NK-92 (cell line): ENCODE data around the gene NADSYN1.
"Not testable (repeated sequence)": the region's sequence is repeated elsewhere in the genome, so short reads cannot be mapped to it uniquely, and the experiment has no call there.

ENCODE experiments used
- DNase-seq: peaks from one replicate; lab custom pipeline; 2025; ENCODE audit not compliant: unreplicated experiment; lab: John Stamatoyannopoulos, UW

Gene NADSYN1

GRCh38 chr11:71453037-71453917, at the start of gene NADSYN1:
NADSYN1 (plus strand) TSS chr11:71453203; CDS start chr11:71453297, 94 bp downstream.
- DNase-seq: peak; percentile 41

GRCh38 chr11:71404209-71404608, 48.8 kb upstream of the NADSYN1 start:
- no peak for DNase-seq

DNA sequence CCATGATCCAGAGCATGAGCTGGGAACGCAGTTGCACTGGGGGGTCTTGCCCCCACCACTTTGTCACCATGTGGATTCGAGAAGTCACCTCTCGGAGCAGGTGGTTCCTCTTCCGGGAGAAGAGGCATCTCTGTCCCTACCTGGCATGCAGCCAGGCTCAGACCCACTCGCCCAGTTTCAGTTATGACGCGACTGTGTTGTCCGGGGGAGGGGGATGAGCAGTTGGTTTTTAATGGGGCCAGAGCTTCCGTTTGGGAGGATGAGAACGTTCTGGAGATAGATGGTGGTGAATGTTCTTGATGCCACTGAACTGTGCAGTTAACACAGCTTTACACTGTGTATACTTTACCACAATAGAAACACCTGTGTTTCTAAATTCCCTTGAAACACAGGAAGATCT, 46.3 kb upstream of the NADSYN1 start:
- DNase-seq: no peak

- no peak for DNase-seq
Measured at GRCh38 chr11:71407356-71407755, 45.6 kb upstream of the NADSYN1 start.

DNA sequence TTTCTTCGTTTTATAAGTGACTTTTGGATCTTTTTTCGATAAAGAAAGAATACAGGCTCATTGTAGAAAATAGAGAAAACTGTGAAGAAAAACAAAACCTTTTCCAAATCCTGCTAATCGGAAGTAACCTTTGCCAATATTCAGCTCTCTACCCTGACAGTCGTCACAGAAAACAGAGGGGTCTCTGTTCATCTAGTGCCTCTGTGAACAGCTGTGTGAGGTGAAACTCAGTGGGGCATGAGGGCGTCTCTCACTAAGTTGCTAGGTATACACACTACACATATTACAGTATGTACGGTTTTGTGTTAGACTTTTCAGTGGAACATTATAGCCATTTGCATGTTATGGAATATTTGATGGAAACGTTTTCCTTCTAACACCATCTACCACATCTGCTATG, 44.2 kb upstream of the NADSYN1 start:
- no peak for DNase-seq

DNA sequence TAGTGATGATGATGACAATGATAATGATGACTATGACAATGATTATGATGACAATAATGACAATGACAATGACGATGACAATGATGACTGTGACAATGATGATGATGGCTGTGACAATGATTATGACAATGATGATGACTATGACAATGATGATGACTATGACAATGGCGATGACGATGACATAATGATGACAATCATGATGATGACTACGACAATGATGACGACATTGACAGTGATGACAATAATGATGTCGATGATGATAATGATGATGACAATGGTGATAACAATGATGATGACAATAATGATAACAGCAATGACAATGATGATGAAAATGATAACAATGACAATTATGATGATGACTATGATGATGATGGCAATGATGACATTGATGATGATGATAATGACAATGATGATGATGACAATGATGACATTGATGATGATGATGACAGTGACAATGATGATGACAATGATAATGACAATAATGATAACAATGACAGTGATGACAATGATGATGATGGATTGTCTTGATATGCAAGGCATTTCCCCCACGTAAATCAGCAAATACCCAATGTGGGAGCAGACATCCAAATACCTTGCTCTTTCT, 42.5 kb upstream of the NADSYN1 start:
- DNase-seq: no peak

DNA sequence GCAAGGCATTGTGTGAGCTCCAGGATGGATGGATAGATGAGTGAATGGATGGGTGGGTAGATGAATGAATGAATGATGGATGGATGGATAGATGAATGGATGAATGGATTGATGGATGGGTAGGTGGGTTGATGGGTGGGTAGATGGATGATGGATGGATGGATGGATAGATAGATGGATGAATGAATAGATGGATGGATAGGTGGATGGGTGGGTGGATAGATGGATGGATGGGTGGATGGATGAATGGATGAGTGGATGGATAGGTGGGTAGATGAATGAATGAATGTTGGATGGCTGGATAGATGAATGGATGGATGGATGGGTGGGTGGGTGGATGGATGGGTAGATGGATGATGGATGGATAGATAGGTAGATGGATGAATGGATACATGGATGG, 38.4 kb upstream of the NADSYN1 start:
- DNase-seq: no peak

DNA sequence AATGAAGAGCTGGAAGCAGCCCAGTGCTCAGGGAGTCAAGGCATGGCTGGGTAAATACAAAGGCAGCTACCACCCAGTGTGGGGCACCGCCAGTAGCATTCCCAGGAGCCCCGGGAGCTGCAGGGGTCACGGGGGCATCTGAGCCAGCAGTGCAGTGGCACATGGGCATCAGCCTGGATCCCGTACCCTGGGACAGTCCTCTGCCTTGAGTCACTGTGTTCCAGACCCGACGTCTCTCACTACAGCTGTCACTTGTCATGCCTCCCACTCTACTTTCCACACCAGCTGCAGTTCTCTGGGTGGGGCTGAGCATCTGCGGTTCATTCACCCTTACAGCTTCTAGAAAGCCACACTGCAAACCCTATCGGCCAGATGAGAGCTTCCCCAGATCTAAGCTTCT, 34.4 kb upstream of the NADSYN1 start:
- no peak for DNase-seq

DNA sequence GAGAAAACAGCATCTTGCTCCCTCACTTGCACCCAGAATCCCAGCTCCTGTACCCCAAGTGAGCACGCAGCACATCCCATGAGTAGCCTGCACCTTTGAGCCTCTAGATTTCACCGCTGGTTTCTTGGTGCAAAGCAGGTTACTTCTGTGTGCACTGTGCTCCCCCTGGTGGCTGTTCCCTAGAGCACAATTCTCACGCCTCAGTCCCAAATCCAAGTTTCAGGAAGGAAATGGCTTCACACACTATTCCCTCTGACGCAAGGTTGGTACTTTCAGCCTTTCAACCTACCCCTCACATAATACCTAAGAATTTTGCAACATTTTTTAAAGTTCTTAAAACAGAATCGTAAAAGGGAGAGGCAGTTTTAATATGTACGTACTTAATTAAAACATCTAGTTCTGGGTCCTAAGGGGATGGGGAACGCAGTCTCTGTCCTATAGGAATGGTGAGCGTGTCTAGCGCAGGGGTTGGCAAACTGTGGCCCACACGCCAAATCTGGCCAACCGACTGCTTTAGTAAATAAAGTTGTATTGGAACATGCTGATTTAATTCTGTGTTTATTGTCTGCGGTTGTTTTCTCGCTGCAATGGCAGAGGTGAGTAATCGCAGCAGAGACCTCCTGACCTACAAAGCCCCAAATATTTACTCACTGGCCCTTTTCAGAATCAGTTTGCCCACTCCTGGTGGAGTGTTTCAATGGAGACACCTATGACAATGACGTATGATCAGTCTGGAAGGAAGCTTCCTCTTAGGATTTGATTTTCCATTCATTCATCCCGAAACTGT, 32.4 kb upstream of the NADSYN1 start:
- no peak for DNase-seq

GRCh38 chr11:71421392-71421950, 31.5 kb upstream of the NADSYN1 start:
- DNase-seq: no peak

- DNase-seq: not testable (repeated sequence)
Measured at GRCh38 chr11:71422318-71422717, 30.7 kb upstream of the NADSYN1 start.

GRCh38 chr11:71423181-71423790, 29.7 kb upstream of the NADSYN1 start:
- DNase-seq: no peak

GRCh38 chr11:71425409-71425808, 27.6 kb upstream of the NADSYN1 start:
- DNase-seq: no peak

GRCh38 chr11:71425860-71426259, 27.1 kb upstream of the NADSYN1 start:
- no peak for DNase-seq

- DNase-seq: no peak
Measured at GRCh38 chr11:71426413-71426812, 26.6 kb upstream of the NADSYN1 start.

GRCh38 chr11:71428861-71429435, 24.1 kb upstream of the NADSYN1 start:
- DNase-seq: no peak

- DNase-seq: no peak
Measured at GRCh38 chr11:71429701-71430100, 23.3 kb upstream of the NADSYN1 start.

DNA sequence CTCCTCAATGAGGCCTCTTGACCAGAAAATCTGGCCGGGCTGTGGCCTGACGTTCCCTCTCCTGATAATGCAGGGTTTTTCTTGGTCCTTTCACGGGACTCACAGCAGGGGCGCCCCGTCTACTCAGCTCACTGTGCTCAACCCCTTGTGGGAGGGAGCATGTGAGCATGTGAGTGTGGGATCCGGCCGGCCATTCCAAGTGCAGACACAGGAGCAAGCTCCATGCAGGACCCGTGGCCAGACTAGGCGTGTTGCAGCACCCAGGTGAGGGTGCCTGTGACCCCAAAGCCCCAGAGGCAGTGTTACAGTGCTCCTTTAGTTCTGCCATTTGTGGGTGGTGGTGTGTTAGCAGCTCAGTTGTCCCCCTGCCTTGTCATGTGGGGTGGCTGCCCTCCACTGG, 22.8 kb upstream of the NADSYN1 start:
- no peak for DNase-seq

GRCh38 chr11:71431271-71431670, 21.7 kb upstream of the NADSYN1 start:
- DNase-seq: no peak

- no peak for DNase-seq
Measured at GRCh38 chr11:71432761-71433647, 20.0 kb upstream of the NADSYN1 start.
